Suprapubic skin (tissue), 4 donors: Measurements from ENCODE around the gene SP100. TPM values are rescaled to one million over a fixed set of nuclear protein-coding genes. Genes with fewer than 3 reads are reported as not detected.

Experiments used
- DNase-seq, 2 donors: peaks; one replicate each; pipeline ENCODE4 v3.0.0-alpha.2; 2019; ENCODE audit warnings: low spot score in 2 of 2
- H3K27ac ChIP-seq: fragments of 200-600 bp; sonication (generic); one replicate; pipeline ENCODE4 v1.5.1; 2019
- H3K27me3 ChIP-seq: fragments of 200-600 bp; sonication (generic); one replicate; pipeline ENCODE4 v1.5.1; 2019
- H3K36me3 ChIP-seq: fragments of 200-600 bp; sonication (generic); one replicate; pipeline ENCODE4 v1.5.1; 2019
- H3K4me1 ChIP-seq: fragments of 200-600 bp; sonication (generic); one replicate; pipeline ENCODE4 v1.5.1; 2019
- H3K4me3 ChIP-seq: fragments of 200-600 bp; sonication (generic); one replicate; pipeline ENCODE4 v1.5.1; 2019; ENCODE audit warnings: mild to moderate bottlenecking
- H3K9me3 ChIP-seq: fragments of 200-600 bp; sonication (generic); one replicate; pipeline ENCODE4 v1.5.1; 2019
- CTCF ChIP-seq, 2 donors: fragments of 200-600 bp in 1 of 2; fragments of 450-650 bp in 1 of 2; sonication (generic) in 1 of 2; IDR thresholded peaks; one replicate each; pipeline ENCODE4 v1.5.1; 2016 to 2019; ENCODE audit warnings: antibody characterized with exemption in 2 of 2, mild to moderate bottlenecking in 1 of 2, moderate library complexity in 1 of 2
- EP300 ChIP-seq: sonication (generic); formaldehyde crosslinking; IDR thresholded peaks from one replicate; pipeline ENCODE4 v1.6.1; 2017; ENCODE audit warnings: antibody characterized with exemption
- POLR2A ChIP-seq, 2 donors: fragments of 450-650 bp; IDR thresholded peaks; one replicate each; pipeline ENCODE4 v1.6.1; 2017; ENCODE audit warnings: antibody characterized with exemption in 2 of 2, mild to moderate bottlenecking in 2 of 2, moderate library complexity in 2 of 2
- POLR2AphosphoS5 ChIP-seq, 3 donors: sonication (generic); formaldehyde crosslinking; IDR thresholded peaks; one replicate each; pipeline ENCODE4 v1.6.1; 2017; ENCODE audit warnings: antibody characterized with exemption in 3 of 3
- WGBS: methylation state at CpG from one replicate; pipeline ENCODE4 v1.1.5; 2018; 5-methylcytosine and 5-hydroxymethylcytosine counted together
- total RNA-seq, 4 donors: library from RNA; depleted of rRNA; stranded (reverse); fragments of >200 nt; gene quantifications; one replicate each; pipeline ENCODE4 v1.1.0, GENCODE V29; 2016

SP100 gene
- total RNA-seq, 4 donors from 2014 or later, result 38.7 to 118 (median 65.6) TPM

GRCh38 chr2:230443541-230443940 lies 27.5 kb downstream of the SP100 start:
- peaks cover 48% of the 10 kb centered on the region for H3K36me3 ChIP-seq
- H3K27me3 ChIP-seq, result no peaks in the 10 kb centered on the region
- TF ChIP-seq POLR2AphosphoS5 (IDR thresholded peaks at IDR 0.05) (no peak), POLR2A (IDR thresholded peaks at IDR 0.05) (no peak), EP300 (no peak), CTCF (IDR thresholded peaks at IDR 0.05) (no peak)
- H3K4me1 ChIP-seq, result peaks cover 21% of the 10 kb centered on the region
- WGBS, result 92% methylated on average over 2 of the region's 2 CpGs
- H3K27ac ChIP-seq, result no peak overlapping the region
- no peak overlapping the region for H3K4me3 ChIP-seq
- no peaks in the 10 kb centered on the region for H3K9me3 ChIP-seq
- DNase-seq, result no peak

DNA sequence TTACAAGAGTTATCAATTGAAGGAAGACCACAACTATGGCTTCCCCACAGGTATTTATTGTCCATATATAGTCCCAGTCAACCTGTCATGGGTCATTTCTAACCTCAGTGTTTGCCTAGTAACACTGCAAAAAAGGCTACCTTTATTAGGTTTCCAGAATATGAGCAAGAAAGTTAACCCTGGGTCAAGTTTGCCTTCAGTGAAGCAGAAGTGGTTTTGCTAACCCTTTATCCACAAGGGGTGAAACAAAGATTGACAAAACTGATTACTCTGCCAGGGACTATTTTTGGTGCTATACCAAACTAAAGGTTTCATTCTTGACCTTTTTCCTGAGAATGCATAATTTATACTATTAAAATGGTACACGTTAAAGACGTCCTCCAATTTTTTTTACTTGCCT lies 28.8 kb downstream of the SP100 start:
- Histone ChIP-seq H3K4me3 (no peak overlapping the region), H3K4me1 (peaks cover 16% of the 10 kb centered on the region), H3K27ac (no peak overlapping the region), H3K27me3 (no peaks in the 10 kb centered on the region), H3K36me3 (peaks cover 61% of the 10 kb centered on the region), H3K9me3 (no peaks in the 10 kb centered on the region)
- no peak for DNase-seq
- 88% methylated on average over 2 of the region's 2 CpGs for WGBS
- TF ChIP-seq POLR2AphosphoS5 (IDR thresholded peaks at IDR 0.05) (no peak), EP300 (no peak), CTCF (IDR thresholded peaks at IDR 0.05) (no peak), POLR2A (IDR thresholded peaks at IDR 0.05) (no peak)

GRCh38 chr2:230447036-230447435 lies 31.0 kb downstream of the SP100 start:
- no peaks in the 10 kb centered on the region for H3K9me3 ChIP-seq
- TF ChIP-seq POLR2A (IDR thresholded peaks at IDR 0.05) (no peak), EP300 (no peak), POLR2AphosphoS5 (IDR thresholded peaks at IDR 0.05) (no peak), CTCF (IDR thresholded peaks at IDR 0.05) (no peak)
- peaks cover under 1% of the 10 kb centered on the region for H3K4me1 ChIP-seq
- no peaks in the 10 kb centered on the region for H3K27me3 ChIP-seq
- H3K4me3 ChIP-seq, result no peak overlapping the region
- DNase-seq, result no peak
- peaks cover 77% of the 10 kb centered on the region for H3K36me3 ChIP-seq
- 85% methylated on average over 7 of the region's 7 CpGs for WGBS
- no peak overlapping the region for H3K27ac ChIP-seq

GRCh38 chr2:230447455-230448451 lies 31.8 kb downstream of the SP100 start:
- peaks cover 79% of the 10 kb centered on the region for H3K36me3 ChIP-seq
- no peaks in the 10 kb centered on the region for H3K9me3 ChIP-seq
- no peak overlapping the region for H3K4me3 ChIP-seq
- no peaks in the 10 kb centered on the region for H3K4me1 ChIP-seq
- no peak for DNase-seq
- TF ChIP-seq POLR2AphosphoS5 (IDR thresholded peaks at IDR 0.05), result no peak
- no peak overlapping the region for H3K27ac ChIP-seq
- 84% methylated on average over 8 of the region's 8 CpGs for WGBS
- H3K27me3 ChIP-seq, result no peaks in the 10 kb centered on the region

- 91% methylated on average over 6 of the region's 6 CpGs for whole genome bisulfite sequencing
- H3K36me3 ChIP-seq, result peaks cover 69% of the 10 kb centered on the region
Observed at GRCh38 chr2:230449901-230450467, 34.0 kb downstream of the SP100 start.

DNA sequence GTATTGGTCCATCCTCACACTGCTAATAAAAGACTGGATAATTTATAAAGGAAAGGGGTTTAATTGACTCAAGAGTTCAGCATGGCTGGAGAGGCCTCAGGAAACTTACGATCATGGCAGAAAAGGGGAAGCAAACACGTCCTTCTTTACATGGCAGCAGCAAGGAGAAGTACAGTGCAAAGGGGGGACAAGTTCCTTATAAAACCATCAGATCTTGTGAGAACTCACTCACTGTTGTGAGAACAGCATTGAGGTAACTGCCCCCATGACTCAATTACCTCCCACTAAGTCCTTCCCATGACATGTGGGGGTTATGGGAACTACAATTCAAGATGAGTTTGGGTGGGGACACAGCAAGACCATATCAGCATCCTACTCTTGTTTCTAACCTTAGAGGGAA lies 37.0 kb downstream of the SP100 start:
- TF ChIP-seq EP300 (no peak), POLR2A (IDR thresholded peaks at IDR 0.05) (no peak), CTCF (IDR thresholded peaks at IDR 0.05) (no peak), POLR2AphosphoS5 (IDR thresholded peaks at IDR 0.05) (no peak)
- WGBS, result 87% methylated on average over 2 of the region's 2 CpGs
- Histone ChIP-seq H3K9me3 (peaks cover 4% of the 10 kb centered on the region), H3K27me3 (no peaks in the 10 kb centered on the region), H3K4me1 (no peaks in the 10 kb centered on the region), H3K27ac (no peak overlapping the region), H3K4me3 (no peak overlapping the region), H3K36me3 (peaks cover 73% of the 10 kb centered on the region)
- no peak for DNase-seq

More at GRCh38 chr2:230449901-230450467, 34.0 kb downstream of the SP100 start:
- no peaks in the 10 kb centered on the region for H3K4me1 ChIP-seq
- TF ChIP-seq POLR2AphosphoS5 (IDR thresholded peaks at IDR 0.05) (no peak), POLR2A (IDR thresholded peaks at IDR 0.05) (no peak)
- H3K4me3 ChIP-seq, result no peak overlapping the region
- H3K27ac ChIP-seq, result no peak overlapping the region
- H3K27me3 ChIP-seq, result no peaks in the 10 kb centered on the region
- no peaks in the 10 kb centered on the region for H3K9me3 ChIP-seq
- no peak for DNase-seq
